Fibroblast of lung (primary cell): Measurements from ENCODE around the gene ABO. TPM values are rescaled to one million over a fixed set of nuclear protein-coding genes. Genes with fewer than 3 reads are reported as not detected.
"Not testable (repeated sequence)": the region's sequence is repeated elsewhere in the genome, so short reads cannot be mapped to it uniquely, and the experiment has no call there.

Experiments used
- DNase-seq, 2 donors: peaks; one replicate each; pipeline versions ENCODE4 v3.0.0 to v3.0.0-alpha.2; 2010; ENCODE audit warnings: low read depth in 2 of 2
- H2AFZ ChIP-seq: 2 replicates; pipeline ENCODE4 v1.5.1; 2012; ENCODE audit warnings: low read length, control low read depth, inconsistent platforms
- H3K27ac ChIP-seq: 2 replicates; pipeline ENCODE4 v1.5.1; 2011; ENCODE audit warnings: low read length, control low read depth; ENCODE audit not compliant: insufficient read depth
- H3K27me3 ChIP-seq: 2 replicates; pipeline ENCODE4 v1.5.1; 2011; ENCODE audit warnings: mild to moderate bottlenecking, low read length; ENCODE audit not compliant: control insufficient read depth, insufficient read depth
- H3K36me3 ChIP-seq: 2 replicates; pipeline ENCODE4 v1.5.1; 2011; ENCODE audit warnings: low read length; ENCODE audit not compliant: control insufficient read depth, insufficient read depth
- H3K4me1 ChIP-seq: 2 replicates; pipeline ENCODE4 v1.5.1; 2011; ENCODE audit warnings: low read length; ENCODE audit not compliant: control insufficient read depth, insufficient read depth; ENCODE audit errors: extremely low read depth
- H3K4me2 ChIP-seq: 2 replicates; pipeline ENCODE4 v1.5.1; 2011; ENCODE audit warnings: low read length, control low read depth; ENCODE audit not compliant: insufficient read depth; ENCODE audit errors: extremely low read depth
- H3K4me3 ChIP-seq, 4 experiments: fragments of 200-600 bp in 1 of 4; sonication (generic) in 1 of 4; replicated peaks in 1 of 4; 2 replicates each; pipeline ENCODE4 v1.5.1; 2011 to 2016; ENCODE audit warnings: low read length in 4 of 4, low read depth in 3 of 4, mild to moderate bottlenecking in 3 of 4, control low read depth in 2 of 4, inconsistent platforms in 1 of 4, mixed read lengths in 1 of 4; ENCODE audit not compliant: insufficient read depth in 1 of 4; ENCODE audit errors: control extremely low read depth in 1 of 4
- H3K79me2 ChIP-seq: 2 replicates; pipeline ENCODE4 v1.5.1; 2012; ENCODE audit warnings: mild to moderate bottlenecking, low read length, inconsistent platforms; ENCODE audit not compliant: control insufficient read depth, insufficient read depth
- H3K9ac ChIP-seq: 2 replicates; pipeline ENCODE4 v1.5.1; 2011; ENCODE audit warnings: mild to moderate bottlenecking, low read length, control low read depth; ENCODE audit not compliant: insufficient read depth
- H3K9me3 ChIP-seq: 2 replicates; pipeline ENCODE4 v1.5.1; 2012; ENCODE audit warnings: low read depth, low read length; ENCODE audit not compliant: control insufficient read depth, insufficient read depth
- H4K20me1 ChIP-seq: 2 replicates; pipeline ENCODE4 v1.5.1; 2011; ENCODE audit warnings: low read length; ENCODE audit not compliant: control insufficient read depth, insufficient read depth; ENCODE audit errors: extremely low read depth
- CTCF ChIP-seq, 2 donors: IDR thresholded peaks in 1 of 2; conservative IDR thresholded peaks in 1 of 2; 1 replicate in 1 of 2; 2 replicates in 1 of 2; pipeline ENCODE4 v1.5.1; 2011 to 2012; ENCODE audit warnings: low read length in 2 of 2, control low read depth in 1 of 2, inconsistent platforms in 1 of 2, low read depth in 1 of 2, mild to moderate bottlenecking in 1 of 2
- EZH2 ChIP-seq: IDR thresholded peaks from 2 replicates; pipeline ENCODE4 v1.5.1; 2012; ENCODE audit warnings: low read length, control low read depth, mild to moderate bottlenecking; ENCODE audit errors: missing control alignments
- polyA plus RNA-seq, 2 donors: library from polyadenylated mRNA; depleted of rRNA in 1 of 2; stranded (reverse) in 1 of 2; unstranded in 1 of 2; fragments of >200 nt; gene quantifications; 2 replicates each; pipeline ENCODE4 v1.2.1, GENCODE V29; 2011 to 2012; ENCODE audit warnings: missing spikeins in 1 of 2
- total RNA-seq: library from RNA; depleted of rRNA; stranded (reverse); fragments of >200 nt; gene quantifications from 2 replicates; pipeline ENCODE4 v1.2.1, GENCODE V29; 2014

The ABO gene
- total and polyA plus RNA-seq, 2 donors (not counting 1 experiment from before 2014, with no cell fraction given), result not detected

GRCh38 chr9:133224762-133225161 is 50.2 kb downstream of the ABO start:
- Histone ChIP-seq H3K9ac (no peak overlapping the region), H3K27ac (no peak overlapping the region), H3K4me1 (no peaks in the 10 kb centered on the region), H3K4me2 (no peak overlapping the region), H2AFZ (no peak overlapping the region), H3K27me3 (no peaks in the 10 kb centered on the region), H3K79me2 (no peaks in the 10 kb centered on the region), H3K36me3 (no peaks in the 10 kb centered on the region), H3K4me3 (no peak overlapping the region), H3K9me3 (no peaks in the 10 kb centered on the region), H4K20me1 (no peaks in the 10 kb centered on the region)
- DNase-seq, result no peak
- TF ChIP-seq EZH2, result no peak
- no peak for TF ChIP-seq CTCF (conservative IDR thresholded peaks at IDR 0.05 in 1 of 2, IDR thresholded peaks at IDR 0.05 in 1 of 2; ENCODE audit: low read depth in 1 of 2, low read length in 2 of 2)

GRCh38 chr9:133223159-133223756 is 51.7 kb downstream of the ABO start:
- not testable (repeated sequence) for H3K27me3 ChIP-seq, DNase-seq, H3K27ac ChIP-seq, H3K4me3 ChIP-seq, H4K20me1 ChIP-seq, H3K9me3 ChIP-seq, H3K79me2 ChIP-seq, H3K4me1 ChIP-seq, H3K4me2 ChIP-seq, H3K36me3 ChIP-seq, H3K9ac ChIP-seq, H2AFZ ChIP-seq

GRCh38 chr9:133221994-133222393 is 53.0 kb downstream of the ABO start:
- H3K27me3 ChIP-seq, H3K4me3 ChIP-seq, H2AFZ ChIP-seq, H3K9ac ChIP-seq, H3K79me2 ChIP-seq, H3K4me1 ChIP-seq, H3K4me2 ChIP-seq, H4K20me1 ChIP-seq, H3K9me3 ChIP-seq, H3K36me3 ChIP-seq, DNase-seq, H3K27ac ChIP-seq: not testable (repeated sequence)

- Histone ChIP-seq H4K20me1 (no peaks in the 10 kb centered on the region), H3K27me3 (no peaks in the 10 kb centered on the region), H3K79me2 (no peaks in the 10 kb centered on the region), H3K36me3 (no peaks in the 10 kb centered on the region), H3K4me3 (no peak overlapping the region), H3K4me2 (no peak overlapping the region), H3K4me1 (no peaks in the 10 kb centered on the region), H3K9ac (no peak overlapping the region), H2AFZ (no peak overlapping the region), H3K9me3 (no peaks in the 10 kb centered on the region), H3K27ac (no peak overlapping the region)
- DNase-seq, result no peak
- no peak for TF ChIP-seq EZH2
- no peak for TF ChIP-seq CTCF (conservative IDR thresholded peaks at IDR 0.05 in 1 of 2, IDR thresholded peaks at IDR 0.05 in 1 of 2; ENCODE audit: low read depth in 1 of 2, low read length in 2 of 2)
Observed at GRCh38 chr9:133221177-133221809, 53.7 kb downstream of the ABO start.

GRCh38 chr9:133218049-133218975 is 56.7 kb downstream of the ABO start:
- not testable (repeated sequence) for H3K79me2 ChIP-seq, H3K27ac ChIP-seq, H3K9me3 ChIP-seq, DNase-seq, H4K20me1 ChIP-seq, H3K4me2 ChIP-seq, H3K27me3 ChIP-seq, H3K9ac ChIP-seq, H3K4me3 ChIP-seq, H3K4me1 ChIP-seq, H3K36me3 ChIP-seq, H2AFZ ChIP-seq
